ENCODE results near the gene ZNF766. TPM values are rescaled to one million over a fixed set of nuclear protein-coding genes. Genes with fewer than 3 reads are reported as not detected.

Gene ZNF766
- total and polyA plus RNA-seq, 2 of the 13 experiments (the other 11 are each of a cell fraction or from before 2014, with no cell fraction given): 5.2 to 10.3 TPM

DNA sequence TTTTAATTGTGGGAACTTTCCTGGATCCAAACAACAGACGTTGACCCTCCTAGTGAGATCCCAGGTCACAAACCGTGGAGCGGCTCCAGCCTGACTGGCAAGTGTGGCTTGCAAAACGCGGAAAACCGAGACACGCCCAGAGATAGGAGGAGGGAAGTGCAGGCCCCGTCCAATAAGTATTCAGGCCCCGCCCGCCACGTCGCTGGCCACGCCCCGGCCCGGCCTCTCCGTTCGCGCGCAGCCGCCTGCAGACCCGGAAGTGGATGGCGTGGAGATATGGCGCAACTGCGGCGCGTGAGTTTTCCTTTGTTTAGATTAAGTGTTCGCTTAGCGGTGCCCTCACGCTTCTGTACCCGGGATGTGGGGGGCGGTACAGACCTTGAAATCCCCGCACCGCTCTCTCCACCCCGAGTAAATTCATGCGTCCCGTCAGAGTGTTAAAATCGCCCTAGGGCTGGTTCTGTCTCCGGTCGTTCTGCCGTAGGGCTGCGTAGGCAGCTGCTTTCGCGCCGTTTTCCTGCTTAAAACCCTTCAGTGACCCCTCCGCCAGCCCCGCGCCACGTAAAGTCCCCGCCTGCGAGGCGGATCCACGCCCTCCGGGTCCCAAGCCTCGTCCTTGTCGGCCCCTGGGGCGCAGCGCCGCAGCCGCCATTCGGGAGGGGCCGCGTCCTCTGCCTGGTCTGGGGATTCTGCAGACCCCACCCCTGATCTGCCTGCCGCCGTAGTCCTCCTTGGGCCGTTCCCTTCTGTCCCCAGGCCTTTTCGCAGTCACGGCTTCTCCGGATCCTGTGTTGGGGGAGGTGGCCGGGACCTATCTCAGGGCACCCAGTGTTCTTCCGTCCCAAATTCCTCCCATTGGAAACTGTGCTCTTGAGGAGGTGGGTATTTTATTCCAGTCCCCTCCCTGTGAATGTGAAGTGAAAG lies at the start of gene ZNF766 (continued):
- TF ChIP-seq, protein P1, sequence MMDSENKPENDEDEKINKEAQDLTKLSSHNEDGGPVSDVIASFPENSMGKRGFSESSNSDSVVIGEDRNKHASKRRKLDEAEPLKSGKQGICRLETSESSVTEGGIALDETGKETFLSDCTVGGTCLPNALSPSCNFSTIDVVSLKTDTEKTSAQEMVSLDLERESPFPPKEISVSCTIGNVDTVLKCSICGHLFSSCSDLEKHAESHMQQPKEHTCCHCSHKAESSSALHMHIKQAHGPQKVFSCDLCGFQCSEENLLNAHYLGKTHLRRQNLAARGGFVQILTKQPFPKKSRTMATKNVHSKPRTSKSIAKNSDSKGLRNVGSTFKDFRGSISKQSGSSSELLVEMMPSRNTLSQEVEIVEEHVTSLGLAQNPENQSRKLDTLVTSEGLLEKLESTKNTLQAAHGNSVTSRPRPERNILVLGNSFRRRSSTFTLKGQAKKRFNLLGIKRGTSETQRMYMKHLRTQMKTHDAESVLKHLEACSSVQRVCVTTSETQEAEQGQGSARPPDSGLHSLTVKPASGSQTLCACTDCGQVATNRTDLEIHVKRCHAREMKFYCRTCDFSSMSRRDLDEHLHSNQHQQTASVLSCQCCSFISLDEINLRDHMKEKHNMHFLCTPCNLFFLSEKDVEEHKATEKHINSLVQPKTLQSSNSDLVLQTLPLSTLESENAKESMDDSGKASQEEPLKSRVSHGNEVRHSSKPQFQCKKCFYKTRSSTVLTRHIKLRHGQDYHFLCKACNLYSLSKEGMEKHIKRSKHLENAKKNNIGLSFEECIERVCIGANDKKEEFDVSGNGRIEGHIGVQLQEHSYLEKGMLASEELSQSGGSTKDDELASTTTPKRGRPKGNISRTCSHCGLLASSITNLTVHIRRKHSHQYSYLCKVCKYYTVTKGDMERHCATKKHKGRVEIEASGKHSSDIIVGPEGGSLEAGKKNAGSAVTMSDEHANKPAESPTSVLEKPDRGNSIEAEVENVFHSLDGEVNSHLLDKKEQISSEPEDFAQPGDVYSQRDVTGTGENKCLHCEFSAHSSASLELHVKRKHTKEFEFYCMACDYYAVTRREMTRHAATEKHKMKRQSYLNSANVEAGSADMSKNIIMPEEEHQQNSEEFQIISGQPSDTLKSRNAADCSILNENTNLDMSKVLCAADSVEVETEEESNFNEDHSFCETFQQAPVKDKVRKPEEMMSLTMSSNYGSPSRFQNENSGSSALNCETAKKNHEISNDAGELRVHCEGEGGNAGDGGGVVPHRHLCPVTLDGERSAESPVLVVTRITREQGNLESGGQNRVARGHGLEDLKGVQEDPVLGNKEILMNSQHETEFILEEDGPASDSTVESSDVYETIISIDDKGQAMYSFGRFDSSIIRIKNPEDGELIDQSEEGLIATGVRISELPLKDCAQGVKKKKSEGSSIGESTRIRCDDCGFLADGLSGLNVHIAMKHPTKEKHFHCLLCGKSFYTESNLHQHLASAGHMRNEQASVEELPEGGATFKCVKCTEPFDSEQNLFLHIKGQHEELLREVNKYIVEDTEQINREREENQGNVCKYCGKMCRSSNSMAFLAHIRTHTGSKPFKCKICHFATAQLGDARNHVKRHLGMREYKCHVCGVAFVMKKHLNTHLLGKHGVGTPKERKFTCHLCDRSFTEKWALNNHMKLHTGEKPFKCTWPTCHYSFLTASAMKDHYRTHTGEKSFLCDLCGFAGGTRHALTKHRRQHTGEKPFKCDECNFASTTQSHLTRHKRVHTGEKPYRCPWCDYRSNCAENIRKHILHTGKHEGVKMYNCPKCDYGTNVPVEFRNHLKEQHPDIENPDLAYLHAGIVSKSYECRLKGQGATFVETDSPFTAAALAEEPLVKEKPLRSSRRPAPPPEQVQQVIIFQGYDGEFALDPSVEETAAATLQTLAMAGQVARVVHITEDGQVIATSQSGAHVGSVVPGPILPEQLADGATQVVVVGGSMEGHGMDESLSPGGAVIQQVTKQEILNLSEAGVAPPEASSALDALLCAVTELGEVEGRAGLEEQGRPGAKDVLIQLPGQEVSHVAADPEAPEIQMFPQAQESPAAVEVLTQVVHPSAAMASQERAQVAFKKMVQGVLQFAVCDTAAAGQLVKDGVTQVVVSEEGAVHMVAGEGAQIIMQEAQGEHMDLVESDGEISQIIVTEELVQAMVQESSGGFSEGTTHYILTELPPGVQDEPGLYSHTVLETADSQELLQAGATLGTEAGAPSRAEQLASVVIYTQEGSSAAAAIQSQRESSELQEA (CRISPR knock-in tag; IDR thresholded peaks at IDR 0.05; ENCODE audit: not compliant biosample characterization): no peak
- TF ChIP-seq, protein P2, sequence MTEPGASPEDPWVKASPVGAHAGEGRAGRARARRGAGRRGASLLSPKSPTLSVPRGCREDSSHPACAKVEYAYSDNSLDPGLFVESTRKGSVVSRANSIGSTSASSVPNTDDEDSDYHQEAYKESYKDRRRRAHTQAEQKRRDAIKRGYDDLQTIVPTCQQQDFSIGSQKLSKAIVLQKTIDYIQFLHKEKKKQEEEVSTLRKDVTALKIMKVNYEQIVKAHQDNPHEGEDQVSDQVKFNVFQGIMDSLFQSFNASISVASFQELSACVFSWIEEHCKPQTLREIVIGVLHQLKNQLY (CRISPR knock-in tag; IDR thresholded peaks at IDR 0.05): peak; percentile 38; the same call in 1 of the 2 replicates
- TF ChIP-seq BRCA1 (CRISPR knock-in tag; IDR thresholded peaks at IDR 0.05) (0 out of 2 replicates have a peak, but pooled peaks have one; percentile 21), REST (IDR thresholded peaks at IDR 0.05; ENCODE audit: borderline replicate concordance in 1 of 2, low read depth in 1 of 2, low read length in 2 of 2) (0 out of 4 replicates have a peak, but pooled peaks of 1 of the 2 experiments have one; percentile 5), ZNF556 (CRISPR knock-in tag; IDR thresholded peaks at IDR 0.05; ENCODE audit: borderline replicate concordance) (peak; percentile 50; the same call in 1 of the 2 replicates), ZNF34 (CRISPR knock-in tag; IDR thresholded peaks at IDR 0.05; ENCODE audit: borderline replicate concordance) (peak; percentile 74; the same call in 1 of the 2 replicates), TOPORS (CRISPR knock-in tag; IDR thresholded peaks at IDR 0.05) (0 out of 2 replicates have a peak, but pooled peaks have one; percentile 64)
- TF ChIP-seq, protein P3, sequence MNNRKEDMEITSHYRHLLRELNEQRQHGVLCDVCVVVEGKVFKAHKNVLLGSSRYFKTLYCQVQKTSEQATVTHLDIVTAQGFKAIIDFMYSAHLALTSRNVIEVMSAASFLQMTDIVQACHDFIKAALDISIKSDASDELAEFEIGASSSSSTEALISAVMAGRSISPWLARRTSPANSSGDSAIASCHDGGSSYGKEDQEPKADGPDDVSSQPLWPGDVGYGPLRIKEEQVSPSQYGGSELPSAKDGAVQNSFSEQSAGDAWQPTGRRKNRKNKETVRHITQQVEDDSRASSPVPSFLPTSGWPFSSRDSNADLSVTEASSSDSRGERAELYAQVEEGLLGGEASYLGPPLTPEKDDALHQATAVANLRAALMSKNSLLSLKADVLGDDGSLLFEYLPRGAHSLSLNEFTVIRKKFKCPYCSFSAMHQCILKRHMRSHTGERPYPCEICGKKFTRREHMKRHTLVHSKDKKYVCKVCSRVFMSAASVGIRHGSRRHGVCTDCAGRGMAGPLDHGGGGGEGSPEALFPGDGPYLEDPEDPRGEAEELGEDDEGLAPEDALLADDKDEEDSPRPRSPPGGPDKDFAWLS (CRISPR knock-in tag; IDR thresholded peaks at IDR 0.05; ENCODE audit: borderline replicate concordance): no peak
